ENCODE data around the gene MTA1. TPM values are rescaled to one million over a fixed set of nuclear protein-coding genes. Genes with fewer than 3 reads are reported as not detected.

Gene MTA1
- polyA plus RNA-seq, 1 of the 3 experiments (the other 2 are of a cell fraction) = 96.3 TPM

- Histone ChIP-seq H3K36me3 (replicated peaks in 1 of 2; ENCODE audit: control insufficient read depth in 1 of 2, insufficient read depth in 2 of 2, low read length in 1 of 2) (peaks cover 7 to 10% of the 10 kb centered on the region in 2 experiments), H4K20me1 (ENCODE audit: insufficient read depth) (no peaks in the 10 kb centered on the region)
Measured at GRCh38 chr14:105401699-105402098, 17.9 kb upstream of the MTA1 start.

GRCh38 chr14:105408592-105408991 is 11.0 kb upstream of the MTA1 start:
- Histone ChIP-seq H3K27me3 (ENCODE audit: insufficient read depth) (no peaks in the 10 kb centered on the region), H3K27ac (ENCODE audit: low read depth in 2 of 2, low read length in 1 of 2) (no peak overlapping the region), H3K79me2 (ENCODE audit: insufficient read depth) (no peaks in the 10 kb centered on the region), H4K20me1 (ENCODE audit: insufficient read depth) (no peaks in the 10 kb centered on the region), H2AFZ (ENCODE audit: low read depth) (no peak overlapping the region), H3K4me2 (no peak overlapping the region), H3K9ac (no peak overlapping the region), H3K4me1 (ENCODE audit: control insufficient read depth in 1 of 2, insufficient read depth in 2 of 2, low read depth in 1 of 2, low read length in 1 of 2) (peaks cover 0 to 12% of the 10 kb centered on the region in 2 experiments; a peak in 1 of 4 replicates), H3K36me3 (replicated peaks in 1 of 2; ENCODE audit: control insufficient read depth in 1 of 2, insufficient read depth in 2 of 2, low read length in 1 of 2) (no peaks in the 10 kb centered on the region), H3K4me3 (ENCODE audit: low read depth in 2 of 2, low read length in 1 of 2) (no peak overlapping the region), H3F3A (replicated peaks; ENCODE audit: insufficient read depth) (peaks cover 2% of the 10 kb centered on the region), H3K9me3 (no peaks in the 10 kb centered on the region), H3K9me2 (no peaks in the 10 kb centered on the region)
- no peak for DNase-seq
- CTCF ChIA-PET = interaction anchor here (0.8 kb wide), 1 partner anchor 40 kb away, joined by 3 read pairs; no protein-coding TSS in a partner anchor
- POLR2A ChIA-PET = interaction anchor here (0.5 kb wide), 1 partner anchor 30 kb away, joined by 5 read pairs; no protein-coding TSS in a partner anchor
- 96% methylated on average over 13 of the region's 13 CpGs for WGBS (ENCODE audit: low lambda C conversion rate)
- TF ChIP-seq, protein P1, sequence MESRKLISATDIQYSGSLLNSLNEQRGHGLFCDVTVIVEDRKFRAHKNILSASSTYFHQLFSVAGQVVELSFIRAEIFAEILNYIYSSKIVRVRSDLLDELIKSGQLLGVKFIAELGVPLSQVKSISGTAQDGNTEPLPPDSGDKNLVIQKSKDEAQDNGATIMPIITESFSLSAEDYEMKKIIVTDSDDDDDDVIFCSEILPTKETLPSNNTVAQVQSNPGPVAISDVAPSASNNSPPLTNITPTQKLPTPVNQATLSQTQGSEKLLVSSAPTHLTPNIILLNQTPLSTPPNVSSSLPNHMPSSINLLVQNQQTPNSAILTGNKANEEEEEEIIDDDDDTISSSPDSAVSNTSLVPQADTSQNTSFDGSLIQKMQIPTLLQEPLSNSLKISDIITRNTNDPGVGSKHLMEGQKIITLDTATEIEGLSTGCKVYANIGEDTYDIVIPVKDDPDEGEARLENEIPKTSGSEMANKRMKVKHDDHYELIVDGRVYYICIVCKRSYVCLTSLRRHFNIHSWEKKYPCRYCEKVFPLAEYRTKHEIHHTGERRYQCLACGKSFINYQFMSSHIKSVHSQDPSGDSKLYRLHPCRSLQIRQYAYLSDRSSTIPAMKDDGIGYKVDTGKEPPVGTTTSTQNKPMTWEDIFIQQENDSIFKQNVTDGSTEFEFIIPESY (IDR thresholded peaks at IDR 0.05; ENCODE audit: borderline replicate concordance, low read depth) = no peak
- TF ChIP-seq FOXJ3 (CRISPR knock-in tag; IDR thresholded peaks at IDR 0.05) (no peak), GABPA (IDR thresholded peaks at IDR 0.05; ENCODE audit: low read depth) (no peak), SMC3 (IDR thresholded peaks at IDR 0.05; ENCODE audit: low read depth, low read length) (no peak), ELF1 (IDR thresholded peaks at IDR 0.05) (no peak), CHD2 (IDR thresholded peaks at IDR 0.05; ENCODE audit: low read length, partially characterized antibody) (no peak), SIN3A (IDR thresholded peaks at IDR 0.05; ENCODE audit: borderline replicate concordance, low read depth, low read length) (no peak), GATA2 (CRISPR knock-in tag; IDR thresholded peaks at IDR 0.05) (no peak), JUND (IDR thresholded peaks at IDR 0.05) (no peak), USF1 (IDR thresholded peaks at IDR 0.05; ENCODE audit: borderline replicate concordance, low read depth) (no peak), TAF1 (IDR thresholded peaks at IDR 0.05; ENCODE audit: borderline replicate concordance, low read depth, low read length) (no peak), NRF1 (IDR thresholded peaks at IDR 0.05; ENCODE audit: low read depth, low read length) (no peak)
- TF ChIP-seq, protein P2, sequence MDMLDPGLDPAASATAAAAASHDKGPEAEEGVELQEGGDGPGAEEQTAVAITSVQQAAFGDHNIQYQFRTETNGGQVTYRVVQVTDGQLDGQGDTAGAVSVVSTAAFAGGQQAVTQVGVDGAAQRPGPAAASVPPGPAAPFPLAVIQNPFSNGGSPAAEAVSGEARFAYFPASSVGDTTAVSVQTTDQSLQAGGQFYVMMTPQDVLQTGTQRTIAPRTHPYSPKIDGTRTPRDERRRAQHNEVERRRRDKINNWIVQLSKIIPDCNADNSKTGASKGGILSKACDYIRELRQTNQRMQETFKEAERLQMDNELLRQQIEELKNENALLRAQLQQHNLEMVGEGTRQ (IDR thresholded peaks at IDR 0.05; ENCODE audit: borderline replicate concordance, low read depth, low read length) = no peak

More at GRCh38 chr14:105401699-105402098, 17.9 kb upstream of the MTA1 start:
- CTCF ChIA-PET = no interaction called here
- POLR2A ChIA-PET = no interaction called here
- Histone ChIP-seq H3K4me1 (ENCODE audit: control insufficient read depth in 1 of 2, insufficient read depth in 2 of 2, low read depth in 1 of 2, low read length in 1 of 2) (peaks cover 0 to 19% of the 10 kb centered on the region in 2 experiments; a peak in 1 of 4 replicates), H3F3A (replicated peaks; ENCODE audit: insufficient read depth) (no peaks in the 10 kb centered on the region), H3K27me3 (ENCODE audit: insufficient read depth) (no peaks in the 10 kb centered on the region), H3K79me2 (ENCODE audit: insufficient read depth) (peaks cover 14% of the 10 kb centered on the region; the same call in 1 of the 2 replicates), H3K9ac (no peak overlapping the region), H3K4me2 (no peak overlapping the region), H3K9me2 (no peaks in the 10 kb centered on the region), H3K9me3 (peaks cover 3% of the 10 kb centered on the region; the same call in 1 of the 2 replicates), H2AFZ (ENCODE audit: low read depth) (no peak overlapping the region), H3K4me3 (ENCODE audit: low read depth in 2 of 2, low read length in 1 of 2) (no peak overlapping the region), H3K27ac (ENCODE audit: low read depth in 2 of 2, low read length in 1 of 2) (no peak overlapping the region)
- 98% methylated on average over 9 of the region's 9 CpGs for WGBS (ENCODE audit: low lambda C conversion rate)
- no peak for TF ChIP-seq ELF1 (IDR thresholded peaks at IDR 0.05)
- no peak for TF ChIP-seq GATA2 (CRISPR knock-in tag; IDR thresholded peaks at IDR 0.05)
- no peak for TF ChIP-seq RCOR1 (IDR thresholded peaks at IDR 0.05; ENCODE audit: low read length)
- TF ChIP-seq, protein P2 (IDR thresholded peaks at IDR 0.05; ENCODE audit: borderline replicate concordance, low read depth, low read length) = no peak
- TF ChIP-seq RFX5 (IDR thresholded peaks at IDR 0.05; ENCODE audit: low read length) = no peak
- no peak for TF ChIP-seq EZH2phosphoT487 (IDR thresholded peaks at IDR 0.05; ENCODE audit: borderline replicate concordance, low read depth)
- TF ChIP-seq IRF3 (IDR thresholded peaks at IDR 0.05; ENCODE audit: low read depth, low read length) = no peak
- TF ChIP-seq EP300 (IDR thresholded peaks at IDR 0.05; ENCODE audit: borderline replicate concordance in 1 of 2, low read depth in 1 of 2, low read length in 1 of 2) = no peak
- no peak for TF ChIP-seq MXI1 (IDR thresholded peaks at IDR 0.05; ENCODE audit: low read depth, low read length)
- TF ChIP-seq USF1 (IDR thresholded peaks at IDR 0.05; ENCODE audit: borderline replicate concordance, low read depth) = no peak
- TF ChIP-seq FOSL2 (IDR thresholded peaks at IDR 0.05; ENCODE audit: borderline replicate concordance, low read depth) = no peak
- DNase-seq = no peak
